GM10266 (cell line): ENCODE data around the gene GRIK5.
"Not testable (repeated sequence)": the region's sequence is repeated elsewhere in the genome, so short reads cannot be mapped to it uniquely, and the experiment has no call there.

Experiments used
- DNase-seq: peaks from one replicate; pipeline ENCODE4 v3.0.0; 2012; ENCODE audit errors: extremely low spot score
- TF ChIP-seq, protein P1 (sequence below): IDR thresholded peaks from 2 replicates; pipeline ENCODE4 v1.5.1; 2012; ENCODE audit warnings: mild to moderate bottlenecking, low read depth; ENCODE audit not compliant: control insufficient read depth, insufficient read depth; ENCODE audit errors: missing control alignments

The GRIK5 gene

DNA sequence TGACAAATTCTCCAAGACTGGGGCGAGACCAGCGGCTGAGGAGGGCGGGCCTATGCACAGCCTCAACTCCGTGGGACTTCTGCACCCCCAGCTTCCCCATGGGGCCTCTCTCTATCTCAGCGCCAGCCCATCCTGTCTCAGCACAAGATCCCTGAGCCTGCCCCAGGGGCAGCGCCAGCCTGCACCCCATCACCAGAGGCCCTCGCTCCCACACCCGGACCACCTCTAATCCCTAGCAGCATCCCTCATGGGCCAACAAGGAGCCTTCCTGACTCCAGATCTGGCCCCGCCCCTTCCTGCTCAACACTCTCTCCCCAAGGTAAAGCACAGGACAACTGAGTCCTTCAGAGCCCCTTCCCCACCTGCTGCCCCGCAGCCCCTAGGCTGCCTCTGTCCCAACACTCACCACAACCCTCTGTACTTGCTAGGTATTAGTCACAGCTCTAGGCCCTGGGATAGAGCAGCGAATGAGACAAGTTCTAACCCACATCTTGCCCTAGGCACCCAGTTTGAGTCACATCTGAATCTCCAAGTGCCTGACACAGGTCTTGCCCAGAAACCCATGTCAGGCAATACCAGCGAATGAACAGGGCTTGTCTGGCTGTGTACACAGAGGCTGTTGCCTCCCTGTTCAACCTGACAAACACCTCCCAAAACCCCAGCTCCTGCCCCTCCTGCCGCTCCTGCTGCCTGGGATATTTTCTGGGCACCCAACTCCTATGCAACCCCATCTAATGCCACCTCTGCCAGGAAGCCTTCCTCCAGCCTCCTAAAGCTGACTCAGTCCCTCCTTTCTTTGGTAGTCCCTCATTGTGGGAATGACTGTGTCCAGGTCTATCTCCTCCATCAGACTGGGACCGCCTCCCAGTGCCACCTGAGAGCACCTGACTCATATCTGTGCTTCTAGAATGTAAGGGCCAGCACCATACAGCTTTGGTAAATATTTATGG is 18.6 kb downstream of the GRIK5 start:
- DNase-seq = no peak
- TF ChIP-seq, protein P1, sequence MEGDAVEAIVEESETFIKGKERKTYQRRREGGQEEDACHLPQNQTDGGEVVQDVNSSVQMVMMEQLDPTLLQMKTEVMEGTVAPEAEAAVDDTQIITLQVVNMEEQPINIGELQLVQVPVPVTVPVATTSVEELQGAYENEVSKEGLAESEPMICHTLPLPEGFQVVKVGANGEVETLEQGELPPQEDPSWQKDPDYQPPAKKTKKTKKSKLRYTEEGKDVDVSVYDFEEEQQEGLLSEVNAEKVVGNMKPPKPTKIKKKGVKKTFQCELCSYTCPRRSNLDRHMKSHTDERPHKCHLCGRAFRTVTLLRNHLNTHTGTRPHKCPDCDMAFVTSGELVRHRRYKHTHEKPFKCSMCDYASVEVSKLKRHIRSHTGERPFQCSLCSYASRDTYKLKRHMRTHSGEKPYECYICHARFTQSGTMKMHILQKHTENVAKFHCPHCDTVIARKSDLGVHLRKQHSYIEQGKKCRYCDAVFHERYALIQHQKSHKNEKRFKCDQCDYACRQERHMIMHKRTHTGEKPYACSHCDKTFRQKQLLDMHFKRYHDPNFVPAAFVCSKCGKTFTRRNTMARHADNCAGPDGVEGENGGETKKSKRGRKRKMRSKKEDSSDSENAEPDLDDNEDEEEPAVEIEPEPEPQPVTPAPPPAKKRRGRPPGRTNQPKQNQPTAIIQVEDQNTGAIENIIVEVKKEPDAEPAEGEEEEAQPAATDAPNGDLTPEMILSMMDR = no peak

DNA sequence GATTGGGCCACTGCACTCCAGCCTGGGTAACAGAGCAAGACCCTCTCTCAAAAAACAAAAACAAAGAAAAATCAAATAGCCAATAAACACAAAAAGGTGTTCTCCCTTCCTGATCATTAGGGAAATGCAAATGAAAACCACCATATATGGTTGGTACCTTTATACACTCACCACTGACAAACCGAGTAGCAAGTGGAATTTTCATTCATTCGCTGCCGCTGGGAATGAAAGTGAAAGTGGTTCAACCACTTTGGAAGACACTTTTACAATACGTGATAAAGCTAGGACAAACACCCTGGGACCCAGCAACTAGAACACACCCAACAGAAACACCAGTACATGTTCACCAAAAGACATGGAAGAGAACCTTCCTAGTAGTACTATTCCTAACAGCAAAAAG is 21.0 kb downstream of the GRIK5 start:
- DNase-seq = no peak

DNA sequence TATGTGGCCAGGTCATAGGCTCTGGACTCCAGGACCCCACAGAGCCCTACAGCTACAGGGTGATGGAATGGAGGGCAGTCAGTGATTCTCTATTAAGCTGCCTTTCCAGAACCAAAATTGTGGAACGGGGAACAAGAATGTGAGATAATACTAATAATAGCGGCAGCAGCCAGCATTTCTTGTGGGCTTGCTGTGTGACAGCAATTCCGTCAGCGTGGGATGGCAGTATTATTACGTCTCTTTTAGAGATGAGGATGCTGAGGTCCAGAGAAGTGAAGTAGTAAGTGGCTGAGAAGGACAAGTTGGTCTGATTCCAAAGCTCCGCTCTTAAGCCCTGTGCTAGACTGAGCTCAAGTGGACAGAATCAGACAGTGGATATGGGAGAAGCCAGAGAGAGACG is 24.4 kb downstream of the GRIK5 start:
- no peak for DNase-seq
- TF ChIP-seq, protein P1 = no peak

More for the DNA sequence above, 21.0 kb downstream of the GRIK5 start:
- TF ChIP-seq, protein P1 = no peak

DNA sequence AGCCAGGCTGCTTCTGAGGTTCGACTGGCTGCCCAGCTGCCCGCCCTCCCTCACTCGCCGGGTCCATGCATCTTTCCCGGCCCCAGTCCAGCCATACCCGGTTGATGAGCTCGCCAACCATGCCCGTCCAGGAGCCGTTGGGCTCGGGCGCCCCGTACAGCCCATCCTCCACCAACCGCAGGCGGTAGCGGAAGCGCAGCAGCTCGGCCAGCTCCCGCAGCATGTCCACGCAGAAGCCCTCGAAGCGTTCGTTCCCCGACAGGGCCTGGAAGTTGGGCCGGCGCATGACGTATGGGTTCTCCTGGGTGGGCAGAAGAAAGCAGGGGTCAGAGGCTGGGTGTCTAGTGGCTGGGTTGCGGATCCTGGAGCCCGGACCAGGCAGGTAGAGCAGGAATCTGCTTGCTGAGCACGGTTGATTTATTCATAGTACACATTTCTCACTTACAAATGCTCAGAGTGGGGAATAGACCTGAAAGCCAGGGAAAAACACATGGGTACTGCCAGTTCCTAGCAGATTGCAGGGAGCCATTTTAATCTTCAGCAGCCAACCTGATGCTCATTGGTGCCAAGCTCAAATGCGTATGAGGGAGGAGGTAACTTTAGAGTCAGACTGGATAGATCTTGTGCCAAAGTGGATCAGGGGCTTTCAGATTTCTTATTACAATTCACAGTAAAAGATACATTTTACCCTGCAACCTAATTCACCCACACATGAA is 27.4 kb downstream of the GRIK5 start:
- TF ChIP-seq, protein P1 = no peak
- no peak for DNase-seq

DNA sequence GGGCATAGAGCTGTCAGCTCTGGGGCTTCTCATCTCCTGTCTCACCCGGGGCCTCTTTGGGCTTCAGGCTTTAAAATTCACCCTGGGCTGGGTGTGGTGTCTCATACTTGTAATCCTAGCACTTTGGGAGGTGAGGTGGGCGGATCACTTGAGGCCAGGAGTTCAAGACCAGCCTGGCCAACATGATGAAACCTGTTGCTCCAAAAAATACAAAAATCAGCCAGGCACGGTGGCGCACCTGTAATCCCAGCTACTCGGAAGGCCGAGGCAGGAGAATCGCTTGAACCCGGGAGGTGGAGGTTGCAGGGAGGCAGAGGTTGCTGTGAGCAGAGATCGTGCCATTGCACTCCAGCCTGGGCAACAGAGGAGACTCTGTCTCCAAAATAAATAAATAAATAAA is 29.5 kb downstream of the GRIK5 start:
- not testable (repeated sequence) for DNase-seq

DNA sequence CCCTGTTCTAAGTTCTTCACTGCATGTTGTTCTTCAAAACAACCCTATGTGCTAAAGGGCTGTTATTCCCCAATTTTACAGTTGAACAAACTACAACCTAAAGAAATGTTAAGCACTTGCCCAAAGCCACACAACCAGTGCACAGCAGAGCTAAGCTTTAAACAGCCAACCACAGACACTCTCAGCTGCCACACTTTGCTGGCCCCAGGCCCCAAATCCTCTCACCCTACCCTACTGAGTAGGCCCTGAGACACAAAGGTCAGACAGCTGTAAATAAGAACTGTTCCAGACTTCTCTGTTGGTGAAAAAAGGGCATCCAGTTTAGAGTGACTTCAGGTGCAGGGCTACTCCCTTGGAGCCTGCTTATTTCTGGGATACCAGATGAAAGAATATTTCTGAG is 30.0 kb downstream of the GRIK5 start:
- no peak for DNase-seq
- TF ChIP-seq, protein P1 = no peak

DNA sequence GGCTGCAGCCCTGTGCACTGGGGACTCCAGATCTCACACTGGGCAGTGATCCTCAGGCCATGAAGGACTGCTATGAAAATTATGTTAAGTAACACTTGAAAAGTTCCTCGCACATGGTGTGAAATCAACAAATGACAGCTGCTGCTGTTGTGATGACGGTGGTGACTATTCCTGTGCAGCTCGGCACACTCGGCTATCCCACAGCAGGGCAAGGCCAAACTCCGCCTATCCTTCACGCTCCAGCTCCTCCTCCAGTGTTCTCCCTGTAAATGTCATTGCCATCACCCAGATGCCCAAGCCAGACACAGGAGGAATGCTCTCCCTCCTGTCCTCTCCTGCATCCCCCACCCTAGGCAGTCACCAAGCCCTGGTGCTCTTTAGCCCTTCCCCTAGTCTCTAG is 31.3 kb downstream of the GRIK5 start:
- TF ChIP-seq, protein P1 = no peak

DNA sequence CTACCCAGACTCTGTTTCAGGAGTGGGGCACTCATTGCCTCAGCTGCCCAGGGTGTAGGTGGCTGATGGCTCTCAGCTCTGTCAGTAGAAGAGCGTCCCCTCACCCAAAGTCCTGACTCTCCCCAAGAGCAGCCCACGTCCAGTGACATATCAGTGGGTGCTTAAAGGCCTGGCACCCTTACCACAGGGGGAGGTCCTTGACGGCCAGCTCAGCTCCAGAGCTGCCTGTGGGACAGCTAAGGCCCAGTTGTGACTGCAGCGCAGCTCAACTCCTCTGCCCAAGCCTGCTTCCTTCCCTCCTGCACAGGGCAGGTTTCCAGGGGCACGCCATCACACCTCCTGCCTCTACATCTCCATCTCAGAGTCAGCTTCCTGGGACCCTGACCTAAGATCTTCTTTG is 32.4 kb downstream of the GRIK5 start:
- no peak for DNase-seq
- TF ChIP-seq, protein P1 = no peak

More for the DNA sequence above, 31.3 kb downstream of the GRIK5 start:
- DNase-seq = no peak
